GM19351 (cell line): ENCODE measurements around the gene TMEM120B.
"Not testable (repeated sequence)": the region's sequence is repeated elsewhere in the genome, so short reads cannot be mapped to it uniquely, and the experiment has no call there.

Source experiments
- ATAC-seq: cut with Tn5 transposase; IDR thresholded peaks from one replicate; pipeline ENCODE4 v1.9.1; 2021; ENCODE audit warnings: mild to moderate bottlenecking, moderate library complexity; ENCODE audit not compliant: unreplicated experiment

The TMEM120B gene

DNA sequence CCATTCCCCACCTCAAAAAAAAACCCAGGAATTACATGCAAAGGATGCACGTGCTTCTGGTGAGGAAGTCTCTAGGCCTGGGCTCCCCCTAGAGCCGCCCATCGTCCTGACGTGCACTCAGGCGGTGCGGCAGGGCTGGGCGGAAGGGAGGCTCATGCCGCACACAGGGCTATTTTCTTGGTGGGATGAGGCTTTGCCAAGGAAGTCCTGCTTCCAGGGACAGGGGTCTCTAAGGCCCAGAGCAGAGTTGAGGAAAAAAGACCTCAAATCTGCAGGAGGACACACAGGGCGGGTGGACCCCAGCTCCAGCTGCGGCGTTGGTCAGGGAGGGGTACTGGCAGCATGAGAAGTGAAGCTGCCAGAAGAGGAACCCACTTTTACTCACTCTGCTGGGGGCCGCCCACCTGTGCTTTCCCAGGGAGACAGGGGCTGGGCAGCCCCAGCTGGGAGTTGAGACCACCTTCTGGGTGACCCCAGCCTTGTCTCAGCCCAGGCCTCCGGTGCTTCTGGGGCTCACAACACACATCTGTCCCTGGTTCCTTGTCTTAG, 76.8 kb downstream of the TMEM120B start:
- peak; percentile 19 for ATAC-seq

DNA sequence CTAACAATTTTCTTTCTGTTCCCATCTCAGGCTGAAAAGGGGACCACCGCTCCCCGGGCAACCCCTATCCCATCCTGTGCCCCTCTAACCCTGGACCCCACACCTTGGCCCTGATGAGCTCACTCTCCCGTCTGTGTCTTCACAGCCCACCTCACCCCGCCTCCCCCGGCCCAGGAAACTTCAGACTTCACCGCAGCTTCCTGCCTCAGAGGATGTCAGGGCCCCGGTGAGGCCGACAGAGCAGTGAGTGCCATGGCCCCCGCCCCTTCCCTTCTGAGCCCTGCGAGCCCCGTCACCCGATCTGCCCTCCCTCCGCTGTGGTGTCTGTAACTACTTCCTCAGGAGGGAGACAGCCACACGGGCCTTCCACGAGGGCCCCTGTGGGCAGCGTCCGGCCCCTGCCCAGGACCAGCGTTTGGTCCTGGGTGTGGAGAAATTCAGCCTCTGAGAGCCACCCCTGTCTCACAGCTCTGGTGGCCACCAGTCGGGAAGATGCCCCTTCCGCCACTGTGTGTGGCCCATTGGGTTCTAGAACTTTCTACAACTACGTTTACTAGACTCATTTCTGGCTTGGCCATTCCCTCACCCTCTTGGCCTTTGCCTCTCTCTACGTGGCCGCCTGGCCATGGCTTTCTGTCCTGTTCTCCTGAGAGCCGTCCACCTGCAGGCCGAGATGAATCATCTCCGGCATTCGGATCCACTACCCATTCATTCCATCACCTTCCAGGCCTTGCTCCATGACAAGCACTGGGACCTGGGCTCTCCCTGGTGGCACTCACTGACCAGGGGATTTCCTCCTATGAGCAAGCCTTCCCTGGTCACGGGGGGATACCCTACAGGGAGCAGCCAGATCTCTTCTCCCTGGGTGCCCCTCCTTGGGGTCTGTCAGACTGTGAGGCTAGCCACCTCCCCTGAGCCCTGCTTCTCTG, 77.5 kb downstream of the TMEM120B start:
- peak; percentile 48 for ATAC-seq

GRCh38 chr12:121790785-121791184, 78.2 kb downstream of the TMEM120B start:
- ATAC-seq: not testable (repeated sequence)

DNA sequence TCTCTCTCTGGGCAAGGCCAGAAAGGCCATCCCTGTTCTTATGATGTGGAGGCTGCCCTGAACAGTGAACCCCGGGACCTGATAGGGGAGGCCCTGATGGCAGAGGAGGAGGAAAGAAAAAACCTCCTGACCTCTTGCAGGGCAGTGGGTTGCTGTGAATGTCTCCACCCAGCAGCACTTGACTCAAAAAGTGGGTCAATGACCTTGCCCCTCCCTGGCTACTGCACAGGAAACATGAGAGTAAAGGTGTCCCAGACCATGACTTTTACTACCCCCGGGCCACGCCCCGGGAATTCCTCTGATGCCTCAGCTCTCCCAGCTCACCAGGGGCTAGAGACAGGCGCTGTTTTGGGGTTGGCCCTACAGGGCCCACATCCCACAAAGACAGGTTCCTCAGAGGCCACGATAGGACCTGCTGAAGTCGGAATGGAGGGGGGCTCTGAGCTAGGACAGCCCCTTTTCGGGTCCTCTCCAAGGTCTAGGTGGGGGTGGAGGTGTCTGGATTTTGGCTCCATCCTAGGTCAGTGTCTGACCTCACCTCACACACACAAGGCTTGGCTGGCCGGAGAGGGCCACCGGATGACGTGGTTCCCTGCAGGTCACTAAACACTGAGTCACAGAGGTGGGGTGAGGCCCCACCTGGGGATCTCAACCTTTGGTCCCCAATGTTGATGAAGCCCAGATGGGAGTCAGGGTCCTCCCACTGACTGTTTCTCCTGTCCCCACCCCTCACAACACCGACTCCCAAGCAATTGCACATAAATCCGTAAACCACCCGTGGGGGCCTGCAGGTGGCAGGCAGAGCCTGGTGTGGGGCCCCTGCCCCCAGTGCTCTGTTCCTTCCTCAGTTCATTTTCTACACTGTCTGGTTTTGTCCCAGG, 79.4 kb downstream of the TMEM120B start:
- ATAC-seq: no peak

- ATAC-seq: no peak
These were observed 80.3 kb downstream of the TMEM120B start for GRCh38 chr12:121792607-121793439.

- peak; percentile 13 for ATAC-seq
These were observed 80.9 kb downstream of the TMEM120B start, which contains the start of gene RHOF for GRCh38 chr12:121793440-121793837. Gene RHOF, minus strand, starts transcription at chr12:121793688. Its CDS starts 55 bp downstream, at chr12:121793633.

DNA sequence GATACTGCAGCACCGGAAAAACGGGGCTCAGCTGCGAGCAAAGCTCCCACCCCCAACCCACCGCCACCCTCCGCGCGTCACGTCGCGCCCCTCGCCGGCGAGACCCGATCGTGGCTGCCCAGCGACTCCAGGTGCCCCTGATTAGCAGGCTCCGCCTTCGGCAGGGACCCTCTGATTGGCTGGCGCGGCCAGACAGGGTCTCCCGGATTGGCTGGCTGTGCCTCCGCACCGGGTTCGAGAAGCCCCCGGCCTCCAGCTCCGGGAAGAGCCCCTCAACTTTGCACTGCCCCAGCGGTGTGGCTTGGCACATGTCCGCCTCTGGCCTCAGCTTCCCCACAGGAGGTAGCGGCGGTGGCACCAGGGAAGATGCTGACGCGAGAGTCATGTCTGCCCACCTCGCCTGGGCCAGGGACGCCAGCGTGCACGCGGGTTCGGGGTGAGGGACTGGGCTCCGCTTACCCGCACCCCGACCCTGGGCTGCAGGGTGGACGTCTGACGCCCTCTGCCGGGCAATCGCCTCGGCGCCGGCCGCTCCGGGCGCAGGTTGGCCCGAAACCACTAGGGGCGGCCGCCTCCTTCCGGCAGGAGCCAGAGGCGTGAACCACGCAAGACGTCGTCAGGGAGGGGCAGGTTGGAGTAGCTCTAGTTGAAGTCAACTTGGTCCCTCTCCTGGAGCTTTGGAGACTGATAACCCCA, 81.4 kb downstream of the TMEM120B start:
- ATAC-seq: peak; percentile 45

GRCh38 chr12:121794534-121795033, 82.0 kb downstream of the TMEM120B start:
- ATAC-seq: peak; percentile 0

DNA sequence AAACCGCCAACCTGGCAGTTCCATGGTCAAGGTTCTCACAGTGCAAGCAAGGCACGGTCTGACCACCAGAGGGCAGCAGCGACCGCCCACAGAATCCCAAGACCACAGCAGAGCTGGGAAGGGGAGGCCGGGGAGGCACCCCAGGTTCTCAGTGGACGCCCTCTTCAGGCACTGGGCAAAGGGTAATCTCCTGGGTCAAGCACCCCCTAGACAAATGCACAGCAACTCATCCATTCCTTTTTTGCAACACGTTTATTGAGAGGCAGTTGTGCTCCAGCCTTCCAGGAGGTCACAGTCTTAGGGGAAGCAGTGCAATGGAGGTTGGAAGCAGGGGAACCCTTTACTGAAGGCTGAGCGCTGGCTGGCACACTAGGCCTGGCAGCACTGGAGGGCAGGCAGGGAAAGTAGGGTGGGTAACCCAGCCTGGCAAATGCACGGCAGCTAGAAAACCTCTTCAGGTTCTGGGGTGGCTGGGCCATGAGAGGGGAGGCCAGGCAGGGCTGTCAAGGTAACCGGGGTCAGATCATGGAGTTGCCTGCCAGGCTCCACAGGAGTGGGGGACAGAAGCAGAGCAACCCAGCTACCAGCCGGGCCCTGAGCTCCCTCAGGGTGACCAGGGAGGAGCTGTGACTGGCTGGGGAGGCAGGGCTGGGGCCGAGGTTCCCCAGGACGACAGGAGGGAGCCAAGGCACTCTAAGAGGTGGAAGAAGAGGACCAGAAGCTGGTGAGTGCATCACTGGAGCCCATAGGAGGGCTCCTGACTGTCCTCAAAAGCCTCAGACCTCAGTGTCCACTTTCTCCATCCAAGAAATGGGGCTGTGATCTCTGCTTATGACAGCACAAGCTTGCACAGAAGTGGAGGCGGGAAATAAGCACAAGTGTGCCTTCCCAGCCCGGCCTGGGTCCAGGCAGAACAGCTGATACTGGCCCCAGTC, 82.7 kb downstream of the TMEM120B start:
- ATAC-seq: no peak

DNA sequence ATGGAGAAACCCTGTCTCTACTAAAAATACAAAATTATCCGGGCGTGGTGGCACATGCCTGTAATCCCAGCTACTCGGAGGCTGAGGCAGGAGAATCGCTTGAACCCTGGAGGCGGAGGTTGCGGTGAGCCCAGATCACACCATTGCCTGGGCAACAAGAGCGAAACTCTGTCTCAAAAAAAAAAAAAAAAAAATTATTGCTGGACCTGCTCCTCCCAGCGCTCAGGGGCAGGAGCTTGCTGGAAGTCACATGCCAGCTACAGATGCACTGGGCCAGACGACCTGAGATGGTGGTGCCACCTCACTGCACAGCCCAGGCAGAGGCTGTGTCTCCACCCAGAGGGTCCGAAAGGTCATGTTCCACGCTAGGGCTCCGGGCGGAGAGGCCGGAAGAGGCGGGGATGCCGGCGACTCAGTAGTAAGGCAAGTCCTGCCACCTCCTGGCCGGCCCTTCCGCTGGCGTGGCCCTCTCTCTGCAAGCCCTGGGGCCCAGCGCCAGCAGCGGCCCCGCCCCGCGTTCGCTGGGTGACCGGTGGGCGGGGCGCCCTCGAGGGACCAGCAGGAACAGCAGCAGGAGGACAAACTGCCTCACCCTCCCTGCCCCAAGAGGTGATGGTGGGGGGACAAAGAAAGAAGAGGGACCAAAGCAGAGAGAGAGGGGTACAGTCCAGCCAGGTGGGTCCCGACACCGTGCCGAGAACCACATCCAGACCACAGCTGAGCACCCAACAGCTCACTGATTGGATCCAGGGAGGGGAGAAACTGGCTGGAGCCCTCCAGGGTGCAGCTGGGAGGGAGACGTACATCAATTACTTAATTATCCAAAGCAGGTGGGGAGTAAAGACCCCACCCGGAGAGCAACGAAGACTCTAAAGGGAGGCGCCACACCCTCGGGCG, 84.6 kb downstream of the TMEM120B start:
- ATAC-seq: no peak

- ATAC-seq: no peak
These were observed 85.6 kb downstream of the TMEM120B start for GRCh38 chr12:121797937-121798786.

DNA sequence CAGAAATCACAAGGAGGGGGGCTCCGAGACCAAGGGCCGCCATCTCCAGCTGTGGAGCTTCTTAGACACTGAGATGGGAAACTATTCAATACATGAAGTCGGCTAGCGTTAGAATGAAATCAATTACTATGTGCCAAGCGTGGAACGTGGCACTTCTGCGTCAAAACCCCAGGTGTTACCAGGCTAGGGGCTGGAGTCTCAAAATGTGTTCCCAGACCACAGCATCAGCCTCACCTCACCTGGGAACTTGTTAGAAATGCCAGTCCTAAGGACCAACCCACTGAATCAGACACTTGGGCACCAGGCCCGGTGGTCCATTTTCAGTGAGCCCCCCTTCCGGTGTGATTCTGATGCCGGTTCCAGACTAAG, 86.2 kb downstream of the TMEM120B start:
- ATAC-seq: no peak

DNA sequence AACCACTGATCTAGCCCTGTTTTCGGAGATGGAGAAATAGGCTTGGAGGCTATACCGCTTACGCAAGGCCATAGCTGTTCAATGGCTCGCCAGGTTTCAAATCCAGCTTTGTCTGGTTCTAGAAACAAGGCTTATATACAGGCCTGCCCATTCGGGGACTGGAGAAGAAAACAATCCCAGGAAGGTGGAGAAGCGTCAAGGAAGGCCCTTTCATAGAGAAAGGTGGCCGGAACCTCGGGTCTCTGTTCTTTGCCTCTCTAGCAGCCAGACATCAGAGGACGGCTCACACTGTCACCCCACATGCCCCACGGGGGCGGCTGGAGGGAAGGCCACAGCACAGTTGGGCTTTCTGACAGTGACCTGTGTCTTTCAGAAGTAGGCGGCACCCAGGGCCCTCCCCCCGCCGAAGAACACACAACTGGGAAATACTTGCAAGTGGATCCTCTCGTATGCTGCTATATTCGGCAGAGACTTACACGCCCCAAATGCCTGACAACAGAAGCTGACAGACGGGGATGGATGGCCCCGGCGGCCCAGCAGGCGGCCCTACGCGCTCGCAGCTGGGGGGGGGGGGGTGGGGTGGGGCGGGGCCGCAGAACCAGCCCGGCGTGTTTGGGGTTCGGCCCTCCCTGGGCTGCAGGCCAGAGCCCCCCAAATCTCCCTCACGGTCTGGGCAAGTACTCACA, 86.7 kb downstream of the TMEM120B start:
- no peak for ATAC-seq

GRCh38 chr12:121799842-121800693, 87.5 kb downstream of the TMEM120B start:
- peak; percentile 27 for ATAC-seq
